D721Med (cell line): ENCODE data around the gene OTUB1.

Experiments used
- DNase-seq: peaks from one replicate; pipeline ENCODE4 v3.0.0; 2011; ENCODE audit warnings: low spot score; ENCODE audit not compliant: insufficient read length
- FAIRE-seq: peaks from 2 replicates; lab custom pipeline; 2011; peaks lifted over from hg19 to GRCh38; lab: Jason Lieb, UNC
- CTCF ChIP-seq: IDR thresholded peaks from 2 replicates; pipeline ENCODE4 v1.5.1; 2012; ENCODE audit warnings: mild to moderate bottlenecking, control low read depth; ENCODE audit not compliant: insufficient read depth; ENCODE audit errors: missing control alignments

The OTUB1 gene

GRCh38 chr11:64034411-64034811, 48.2 kb downstream of the OTUB1 start:
- TF ChIP-seq CTCF: no peak
- no peak for DNase-seq
- FAIRE-seq: no peak

- no peak for FAIRE-seq
- no peak for TF ChIP-seq CTCF
- no peak for DNase-seq
These were observed 48.9 kb downstream of the OTUB1 start for GRCh38 chr11:64035081-64035524.

GRCh38 chr11:64035576-64035975, 49.3 kb downstream of the OTUB1 start, which contains the start of gene FLRT1:
Gene FLRT1 (plus strand): TSS chr11:64035931. CDS start chr11:64116268, 80,337 bp downstream.
- DNase-seq (no peak), FAIRE-seq (no peak)
- no peak for TF ChIP-seq CTCF

- TF ChIP-seq CTCF: no peak
- DNase-seq: no peak
- no peak for FAIRE-seq
These were observed 50.1 kb downstream of the OTUB1 start for GRCh38 chr11:64036087-64037026.

- DNase-seq (no peak), FAIRE-seq (no peak)
- TF ChIP-seq CTCF: no peak
These were observed 50.9 kb downstream of the OTUB1 start for GRCh38 chr11:64037027-64037634.

- DNase-seq: no peak
- no peak for FAIRE-seq
- TF ChIP-seq CTCF: no peak
These were observed 52.3 kb downstream of the OTUB1 start for GRCh38 chr11:64038500-64038899.
